AG09319 (cell line): Measurements from ENCODE around the gene OPRM1.

ENCODE experiments used
- DNase-seq: peaks from one replicate; pipeline ENCODE4 v3.0.0-alpha.2; 2010; ENCODE audit warnings: low read depth; ENCODE audit errors: extremely low read depth
- TF ChIP-seq, protein P1 (sequence below): IDR thresholded peaks from 2 replicates; pipeline ENCODE4 v1.5.1; 2011; ENCODE audit warnings: low read depth, mild to moderate bottlenecking, inconsistent platforms, low read length, moderate library complexity

The OPRM1 gene

DNA sequence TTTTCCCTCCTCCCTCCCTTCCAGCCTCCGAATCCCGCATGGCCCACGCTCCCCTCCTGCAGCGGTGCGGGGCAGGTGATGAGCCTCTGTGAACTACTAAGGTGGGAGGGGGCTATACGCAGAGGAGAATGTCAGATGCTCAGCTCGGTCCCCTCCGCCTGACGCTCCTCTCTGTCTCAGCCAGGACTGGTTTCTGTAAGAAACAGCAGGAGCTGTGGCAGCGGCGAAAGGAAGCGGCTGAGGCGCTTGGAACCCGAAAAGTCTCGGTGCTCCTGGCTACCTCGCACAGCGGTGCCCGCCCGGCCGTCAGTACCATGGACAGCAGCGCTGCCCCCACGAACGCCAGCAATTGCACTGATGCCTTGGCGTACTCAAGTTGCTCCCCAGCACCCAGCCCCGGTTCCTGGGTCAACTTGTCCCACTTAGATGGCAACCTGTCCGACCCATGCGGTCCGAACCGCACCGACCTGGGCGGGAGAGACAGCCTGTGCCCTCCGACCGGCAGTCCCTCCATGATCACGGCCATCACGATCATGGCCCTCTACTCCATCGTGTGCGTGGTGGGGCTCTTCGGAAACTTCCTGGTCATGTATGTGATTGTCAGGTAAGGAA, at the start of gene OPRM1:
Gene OPRM1 (plus strand): TSS at position 10 of the 612 bp plus-strand sequence. CDS start 305 bp downstream, at position 315.
- TF ChIP-seq, protein P1, sequence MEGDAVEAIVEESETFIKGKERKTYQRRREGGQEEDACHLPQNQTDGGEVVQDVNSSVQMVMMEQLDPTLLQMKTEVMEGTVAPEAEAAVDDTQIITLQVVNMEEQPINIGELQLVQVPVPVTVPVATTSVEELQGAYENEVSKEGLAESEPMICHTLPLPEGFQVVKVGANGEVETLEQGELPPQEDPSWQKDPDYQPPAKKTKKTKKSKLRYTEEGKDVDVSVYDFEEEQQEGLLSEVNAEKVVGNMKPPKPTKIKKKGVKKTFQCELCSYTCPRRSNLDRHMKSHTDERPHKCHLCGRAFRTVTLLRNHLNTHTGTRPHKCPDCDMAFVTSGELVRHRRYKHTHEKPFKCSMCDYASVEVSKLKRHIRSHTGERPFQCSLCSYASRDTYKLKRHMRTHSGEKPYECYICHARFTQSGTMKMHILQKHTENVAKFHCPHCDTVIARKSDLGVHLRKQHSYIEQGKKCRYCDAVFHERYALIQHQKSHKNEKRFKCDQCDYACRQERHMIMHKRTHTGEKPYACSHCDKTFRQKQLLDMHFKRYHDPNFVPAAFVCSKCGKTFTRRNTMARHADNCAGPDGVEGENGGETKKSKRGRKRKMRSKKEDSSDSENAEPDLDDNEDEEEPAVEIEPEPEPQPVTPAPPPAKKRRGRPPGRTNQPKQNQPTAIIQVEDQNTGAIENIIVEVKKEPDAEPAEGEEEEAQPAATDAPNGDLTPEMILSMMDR, result no peak
- no peak for DNase-seq

DNA sequence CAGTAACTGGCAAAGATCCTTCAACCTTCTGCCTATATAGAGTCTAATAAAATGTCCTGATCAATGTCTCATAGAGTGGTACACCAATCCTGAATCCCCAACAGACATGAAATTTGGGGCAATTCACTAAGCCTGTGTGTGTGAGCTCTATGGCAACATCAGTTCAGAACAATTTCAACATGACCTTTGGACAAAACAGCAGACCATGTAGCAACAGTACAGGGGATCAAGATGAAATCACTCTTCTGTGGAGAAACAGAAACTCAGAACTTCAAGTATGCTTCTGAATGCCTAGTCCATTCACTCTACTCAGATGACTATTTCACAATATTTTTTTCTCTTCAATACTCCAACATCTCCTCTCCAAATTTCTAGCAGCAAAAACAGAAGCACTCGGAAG, 49.1 kb upstream of the OPRM1 start:
- DNase-seq, result no peak

DNA sequence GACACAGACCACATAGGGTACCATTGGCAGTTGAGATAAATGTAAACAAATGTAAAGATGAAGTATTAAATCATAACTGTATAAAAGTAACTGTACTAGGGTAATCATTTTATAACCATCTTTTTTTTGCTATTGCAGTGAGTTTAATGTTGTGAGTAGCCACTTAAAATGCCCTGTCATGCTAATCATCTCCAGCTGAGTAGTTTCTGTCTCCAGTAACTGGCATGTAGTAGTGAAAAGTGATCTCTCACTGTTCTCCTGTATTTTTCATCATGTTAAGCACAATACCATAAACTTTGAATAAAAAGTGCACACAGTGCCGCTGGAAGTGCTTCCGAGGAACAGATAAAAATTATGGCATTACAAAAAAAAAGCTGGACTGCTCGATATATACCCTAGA, 45.0 kb upstream of the OPRM1 start:
- DNase-seq, result no peak
- TF ChIP-seq, protein P1, result no peak

More for the DNA sequence above, 49.1 kb upstream of the OPRM1 start:
- TF ChIP-seq, protein P1, result no peak

DNA sequence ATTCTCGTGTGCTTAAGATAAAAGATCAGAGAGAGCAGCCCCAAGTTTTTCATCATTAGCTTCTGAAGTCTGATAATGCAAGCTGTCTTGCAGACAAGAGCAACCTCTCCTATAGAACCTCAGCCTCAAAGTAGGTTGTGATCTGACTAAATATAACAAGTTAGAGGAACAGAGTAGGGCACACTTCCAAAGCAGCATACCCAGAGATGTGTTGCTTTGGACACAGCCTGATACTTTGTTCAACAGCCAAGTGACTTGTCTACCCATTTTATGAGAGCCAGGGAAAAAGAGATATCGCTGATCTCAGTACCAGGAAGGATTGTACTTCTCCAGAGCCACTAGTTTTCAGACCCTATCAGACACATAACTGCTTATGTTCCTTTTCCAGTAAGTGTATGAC, 44.2 kb upstream of the OPRM1 start:
- no peak for DNase-seq
- TF ChIP-seq, protein P1, result no peak

DNA sequence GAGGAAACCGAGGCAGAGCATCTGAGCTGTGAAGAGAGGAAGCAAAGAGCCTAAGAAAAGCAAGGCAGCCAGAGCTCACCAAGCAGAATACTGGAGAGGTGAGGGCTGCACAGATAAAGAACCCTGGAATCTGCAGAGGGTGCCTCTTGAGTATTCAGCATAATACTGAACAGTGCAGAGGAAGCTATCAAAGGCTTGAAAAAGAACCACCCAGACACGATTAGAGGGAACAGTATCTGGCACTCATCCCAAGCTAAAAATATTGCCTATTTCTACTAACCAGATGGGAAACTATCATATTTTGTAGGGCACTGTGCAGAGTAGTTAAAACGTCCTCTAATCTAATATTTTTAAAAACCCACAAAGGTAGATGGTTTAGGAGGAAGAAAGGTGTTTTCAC, 41.8 kb upstream of the OPRM1 start:
- no peak for DNase-seq
- TF ChIP-seq, protein P1, result no peak

DNA sequence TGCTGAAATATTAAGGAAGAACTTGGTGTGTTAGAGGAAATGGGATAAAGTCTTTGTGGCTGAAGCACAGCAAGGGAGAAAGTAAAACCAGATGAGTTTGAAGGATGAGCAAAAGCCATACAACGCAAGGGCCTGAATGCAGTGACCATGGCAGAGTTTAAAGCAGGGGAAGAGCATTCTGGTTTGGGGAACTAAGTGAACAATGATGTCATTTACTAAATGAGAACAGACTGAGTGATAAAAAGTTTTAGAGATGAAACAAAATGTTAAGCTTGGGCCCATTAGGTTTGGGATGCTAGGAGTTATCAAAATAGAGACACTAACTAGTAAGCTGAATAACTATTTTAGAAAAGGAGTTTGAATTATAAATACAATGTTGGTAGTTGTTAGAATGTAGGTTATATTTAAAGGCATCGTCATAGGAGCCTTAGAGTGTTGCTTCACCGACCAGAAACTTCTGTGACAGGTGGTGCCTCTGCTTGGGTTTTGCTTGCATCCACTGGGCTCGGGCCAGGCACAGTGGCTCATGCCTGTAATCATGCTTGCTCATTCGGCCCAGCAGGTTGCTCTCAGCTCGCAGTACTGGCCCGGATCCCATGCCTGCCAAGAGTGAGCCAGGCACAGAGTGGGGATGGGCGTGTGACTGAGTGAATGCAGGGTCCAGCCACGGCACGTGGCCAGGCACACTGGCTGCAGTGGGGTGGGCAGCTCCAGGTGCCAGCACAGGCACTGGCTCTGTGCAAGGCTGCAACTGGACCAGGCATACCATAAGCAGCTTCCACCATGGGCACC, 37.4 kb upstream of the OPRM1 start:
- TF ChIP-seq, protein P1, result no peak
- DNase-seq, result no peak

DNA sequence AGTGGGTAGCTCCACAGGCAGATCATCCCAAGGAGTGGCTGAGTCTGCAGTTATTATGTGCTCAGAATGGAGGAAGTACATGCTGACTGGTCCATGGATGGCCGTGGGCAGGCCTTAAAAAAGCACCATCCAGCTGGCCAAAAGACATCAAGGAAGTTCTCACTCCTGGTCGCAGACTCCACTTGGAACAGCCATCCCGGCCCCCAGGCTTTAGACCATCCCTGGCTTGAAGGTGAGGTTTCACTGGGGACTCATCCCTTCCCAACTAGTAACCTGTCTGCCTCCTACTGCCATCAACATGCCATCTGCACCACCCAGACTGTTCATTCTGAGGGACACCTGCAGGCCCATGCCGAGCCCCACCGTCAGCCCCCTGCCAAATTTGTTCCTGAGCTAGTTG, 36.1 kb upstream of the OPRM1 start:
- DNase-seq, result no peak
- TF ChIP-seq, protein P1, result no peak
